HTERT RPE-1 (cell line): ENCODE data around the gene ZMYM4.
"Not testable (repeated sequence)": the region's sequence is repeated elsewhere in the genome, so short reads cannot be mapped to it uniquely, and the experiment has no call there.

Source experiments
- in situ Hi-C: fragments of 300-500 bp; cut with MboI; formaldehyde crosslinking; loops from 4 replicates; pipeline ENCODE4 v1.14.3; 2020; ENCODE audit warnings: low sequenced_read_pairs

Gene ZMYM4

DNA sequence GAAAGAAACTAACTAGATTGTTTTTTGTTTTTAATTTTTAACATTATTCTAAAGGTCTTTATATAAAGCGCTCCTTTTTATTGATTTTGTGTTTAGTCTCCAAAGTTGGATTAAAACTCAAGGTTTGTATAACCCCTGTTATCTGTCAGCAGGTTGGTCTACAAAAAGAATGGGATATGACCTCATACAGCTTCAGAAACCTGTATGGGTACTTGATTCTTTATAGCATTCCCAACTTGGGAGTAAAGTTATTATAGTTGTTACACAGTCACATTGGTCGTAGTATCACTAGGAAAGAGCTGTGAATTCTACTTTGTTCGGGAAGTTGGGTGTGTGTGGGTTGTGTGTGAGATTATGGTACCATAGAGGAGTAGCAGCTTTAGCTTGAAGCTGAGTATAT lies 52.4 kb downstream of the ZMYM4 start:
- in situ Hi-C loops: no loop called here

DNA sequence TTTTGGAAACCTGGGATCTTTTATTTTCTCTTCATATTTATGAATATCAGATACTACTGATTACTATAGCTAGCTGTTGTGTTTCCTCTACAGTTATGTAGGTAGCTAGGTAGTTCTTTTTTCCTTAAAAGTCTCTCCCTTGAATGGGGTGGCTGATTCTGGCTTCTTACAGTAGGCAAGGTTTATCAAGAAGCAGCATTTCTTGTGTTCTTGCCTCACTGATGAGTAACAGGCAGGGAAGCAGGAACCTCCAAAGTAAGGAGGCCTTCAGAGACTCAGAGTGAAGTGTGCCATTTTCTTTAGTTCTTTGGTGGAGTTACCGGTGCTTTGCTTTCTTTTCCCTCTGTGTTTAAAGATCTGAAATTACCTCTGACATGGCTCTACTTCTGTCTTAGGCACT lies 56.0 kb downstream of the ZMYM4 start:
- in situ Hi-C loops: no loop called here

DNA sequence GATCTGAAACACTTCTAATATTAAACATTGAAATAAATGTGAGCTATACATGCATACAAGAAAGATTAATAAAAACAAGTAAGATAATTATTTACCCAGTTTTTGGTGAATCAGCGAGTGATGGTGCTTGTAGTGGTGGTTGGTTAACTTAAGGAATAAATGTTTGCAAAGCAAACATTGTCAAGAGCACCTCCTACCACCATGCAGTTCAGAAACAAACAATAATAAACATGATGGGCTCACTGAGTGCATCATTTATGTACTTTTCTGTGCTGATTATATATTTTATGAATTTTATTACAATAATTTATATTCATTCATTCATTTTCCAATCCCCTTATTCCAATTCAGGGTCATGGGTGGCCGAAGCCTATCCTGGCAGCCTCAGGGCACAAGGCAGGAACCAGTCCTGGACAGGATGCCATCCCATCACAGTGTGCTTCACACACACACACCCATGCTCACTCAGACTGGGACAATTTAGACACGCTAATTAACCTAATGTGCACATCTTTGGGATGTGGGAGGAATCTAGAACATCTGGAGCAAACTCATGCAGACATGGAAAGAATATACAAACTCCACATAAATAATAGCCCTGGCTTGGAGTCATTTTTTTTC lies 57.8 kb downstream of the ZMYM4 start:
- in situ Hi-C loops: no loop called here

DNA sequence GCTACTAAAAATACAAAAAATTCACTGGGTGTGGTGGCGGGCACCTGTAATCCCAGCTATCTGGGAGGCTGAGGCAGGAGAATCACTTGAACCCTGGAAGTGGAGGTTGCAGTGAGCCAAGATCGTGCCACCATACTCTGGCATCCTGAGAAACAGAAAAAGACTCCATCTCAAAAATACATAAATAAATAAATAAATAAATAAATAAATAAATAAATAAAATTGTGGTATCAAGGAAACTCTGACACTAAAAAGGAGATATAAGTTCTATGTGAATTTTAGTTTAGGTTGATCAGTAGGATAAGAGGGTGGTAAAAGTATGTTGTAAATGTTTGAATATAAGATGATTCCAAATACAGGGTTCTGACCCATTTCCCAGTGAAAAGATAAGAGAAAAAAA lies 63.1 kb downstream of the ZMYM4 start:
- in situ Hi-C loops: not testable (repeated sequence)

DNA sequence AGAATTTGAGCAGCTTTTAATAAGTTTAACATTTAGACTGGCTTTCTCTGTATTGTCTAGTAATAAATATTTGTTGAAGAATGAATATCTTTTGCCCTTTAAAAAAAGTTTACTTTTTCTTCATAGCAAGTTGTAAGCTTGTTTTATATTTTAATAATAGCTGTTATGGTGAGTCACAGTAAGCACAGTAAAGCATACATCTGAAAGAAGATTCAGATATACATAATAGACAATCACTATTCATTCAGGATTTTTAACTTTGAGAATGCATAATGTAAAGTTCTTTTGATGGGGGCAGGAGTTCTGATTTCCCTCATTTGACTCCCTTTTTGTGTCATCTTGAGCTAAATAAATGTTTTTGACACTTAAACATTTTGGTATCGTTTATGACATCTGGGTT lies 66.0 kb downstream of the ZMYM4 start:
- in situ Hi-C loops: no loop called here

DNA sequence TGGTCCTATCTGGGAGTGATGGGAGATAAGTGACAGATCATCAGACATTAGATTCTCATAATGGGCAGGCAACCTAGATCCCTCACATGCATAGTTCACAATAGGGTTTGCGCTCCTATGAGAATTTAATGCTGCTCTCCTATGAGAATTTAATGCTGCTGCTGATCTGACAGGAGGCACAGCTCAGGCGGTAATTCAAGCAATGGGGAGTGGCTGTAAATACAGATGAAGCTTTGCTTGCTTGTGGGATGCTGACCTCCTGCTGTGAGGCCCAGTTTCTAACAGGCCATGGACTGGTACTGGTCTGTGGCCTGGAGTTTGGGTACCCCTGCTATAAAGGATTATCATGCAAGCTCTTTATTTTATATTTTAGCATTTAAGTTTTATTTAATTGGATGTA lies 72.0 kb downstream of the ZMYM4 start:
- in situ Hi-C loops: no loop called here

DNA sequence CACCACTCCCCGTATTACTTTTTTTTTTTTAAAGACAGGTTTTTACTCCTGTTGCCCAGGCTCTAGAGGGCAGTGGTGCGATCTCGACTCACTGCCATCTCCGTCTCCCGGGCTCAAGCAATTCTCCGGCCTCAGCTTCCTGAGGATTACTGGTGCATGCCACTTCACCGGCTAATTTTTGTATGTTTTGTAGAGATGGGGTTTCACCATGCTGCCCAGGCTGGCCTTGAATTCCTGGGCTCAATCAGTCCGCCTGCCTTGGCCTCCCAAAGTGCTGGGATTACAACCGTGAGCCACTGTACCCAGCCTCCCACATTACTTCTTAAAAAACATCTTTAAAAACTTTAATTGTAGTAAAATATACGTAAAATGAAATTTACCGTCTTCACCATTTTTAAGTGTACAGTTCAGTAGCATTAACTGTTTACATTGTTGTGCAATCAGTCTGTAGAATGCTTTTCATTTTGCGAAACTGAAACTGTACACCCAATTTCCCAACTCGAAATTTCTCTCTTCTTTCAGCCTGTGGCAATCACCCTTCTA lies 77.0 kb downstream of the ZMYM4 start:
- in situ Hi-C loops: no loop called here

DNA sequence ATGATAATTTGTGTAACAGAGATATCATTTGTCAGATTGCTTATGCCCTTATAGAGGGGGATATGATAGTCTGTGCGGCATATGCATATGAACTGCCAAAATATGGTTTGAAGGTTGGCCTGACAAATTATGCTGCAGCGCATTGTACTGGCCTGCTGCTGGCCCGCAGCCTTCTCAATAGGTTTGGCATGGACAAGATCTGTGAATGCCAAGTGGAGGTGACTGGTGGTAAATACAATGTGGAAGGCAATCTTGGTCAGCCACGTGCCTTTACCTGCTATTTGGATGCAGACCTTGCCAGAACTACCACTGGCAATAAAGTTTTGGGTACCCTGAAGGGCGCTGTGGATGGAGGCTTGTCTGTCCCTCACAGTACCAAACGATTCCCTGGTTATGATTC lies 82.4 kb downstream of the ZMYM4 start:
- in situ Hi-C loops: no loop called here

DNA sequence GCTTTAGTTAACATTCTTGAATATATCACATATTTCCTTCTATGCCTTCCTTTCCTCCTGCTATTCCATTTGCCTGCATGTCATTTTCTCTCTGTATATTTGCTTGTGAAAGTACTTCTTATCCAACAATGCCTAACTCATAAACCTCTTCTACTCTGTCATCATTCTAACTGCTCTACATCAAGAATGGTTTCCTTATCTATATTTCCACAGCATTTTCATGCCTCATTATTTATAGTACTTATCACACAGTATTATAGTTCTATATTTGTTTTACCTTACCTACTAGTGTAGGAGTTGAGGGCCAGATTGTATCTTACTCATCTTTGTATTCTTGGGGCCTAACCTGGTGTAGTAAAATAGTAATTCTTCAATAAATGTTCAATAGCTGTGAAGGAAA lies 91.5 kb downstream of the ZMYM4 start:
- in situ Hi-C loops: no loop called here

DNA sequence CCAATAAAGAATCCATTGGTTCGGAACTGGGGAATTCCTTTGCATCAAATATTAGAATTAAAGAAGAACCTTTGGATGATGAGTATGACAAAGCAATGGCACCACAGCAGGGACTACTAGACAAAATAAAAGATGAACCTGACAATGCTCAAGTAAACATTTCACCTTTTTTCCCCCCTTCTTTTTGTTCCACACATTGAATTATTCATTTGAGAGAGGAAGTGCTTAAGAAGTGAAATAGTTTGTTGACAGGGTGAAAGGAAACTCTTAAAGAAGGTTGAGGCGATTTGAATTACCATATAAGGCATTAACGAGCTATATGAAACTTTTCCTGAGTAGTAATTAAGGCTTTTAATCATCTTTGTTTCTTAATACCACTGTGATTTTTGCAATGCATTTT lies 93.1 kb downstream of the ZMYM4 start:
- in situ Hi-C loops: no loop called here

DNA sequence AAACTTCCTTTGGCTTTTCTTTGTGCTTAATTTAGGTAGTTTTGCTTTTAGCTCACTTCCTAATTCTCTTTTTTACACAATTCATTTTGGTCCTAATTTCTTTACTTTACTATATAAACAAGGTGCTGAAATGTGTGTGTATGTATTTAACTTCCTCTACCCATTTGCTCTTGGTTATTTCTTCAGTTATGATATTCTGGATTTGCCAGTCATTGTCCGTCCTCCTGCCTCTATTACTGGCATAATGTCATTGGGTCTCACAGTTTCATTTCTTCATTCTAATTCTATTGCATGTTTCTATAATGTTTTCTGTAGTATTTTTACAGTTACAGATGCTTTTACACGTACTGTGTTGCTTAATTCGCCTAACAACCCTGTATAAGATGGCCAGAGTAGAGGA lies 96.2 kb downstream of the ZMYM4 start:
- in situ Hi-C loops: no loop called here

DNA sequence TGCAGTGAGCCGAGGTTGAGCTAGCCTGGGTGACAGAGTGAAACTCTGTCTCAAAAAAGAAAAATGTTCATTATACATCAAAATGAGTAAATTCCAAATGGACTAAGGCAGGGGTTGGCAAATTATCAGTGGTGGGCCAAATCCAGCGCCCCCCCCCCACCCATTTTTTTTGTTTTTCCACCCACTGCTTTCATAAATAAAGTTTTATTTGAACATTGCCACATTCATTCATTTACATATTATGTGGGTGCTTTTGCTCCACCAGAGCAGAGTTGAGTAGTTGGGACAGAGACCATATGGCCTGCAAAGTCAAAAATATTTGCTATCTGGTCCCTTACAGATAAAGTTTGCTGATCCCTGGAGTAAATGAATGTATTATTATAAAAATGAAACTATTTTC lies 99.4 kb downstream of the ZMYM4 start:
- in situ Hi-C loops: no loop called here

DNA sequence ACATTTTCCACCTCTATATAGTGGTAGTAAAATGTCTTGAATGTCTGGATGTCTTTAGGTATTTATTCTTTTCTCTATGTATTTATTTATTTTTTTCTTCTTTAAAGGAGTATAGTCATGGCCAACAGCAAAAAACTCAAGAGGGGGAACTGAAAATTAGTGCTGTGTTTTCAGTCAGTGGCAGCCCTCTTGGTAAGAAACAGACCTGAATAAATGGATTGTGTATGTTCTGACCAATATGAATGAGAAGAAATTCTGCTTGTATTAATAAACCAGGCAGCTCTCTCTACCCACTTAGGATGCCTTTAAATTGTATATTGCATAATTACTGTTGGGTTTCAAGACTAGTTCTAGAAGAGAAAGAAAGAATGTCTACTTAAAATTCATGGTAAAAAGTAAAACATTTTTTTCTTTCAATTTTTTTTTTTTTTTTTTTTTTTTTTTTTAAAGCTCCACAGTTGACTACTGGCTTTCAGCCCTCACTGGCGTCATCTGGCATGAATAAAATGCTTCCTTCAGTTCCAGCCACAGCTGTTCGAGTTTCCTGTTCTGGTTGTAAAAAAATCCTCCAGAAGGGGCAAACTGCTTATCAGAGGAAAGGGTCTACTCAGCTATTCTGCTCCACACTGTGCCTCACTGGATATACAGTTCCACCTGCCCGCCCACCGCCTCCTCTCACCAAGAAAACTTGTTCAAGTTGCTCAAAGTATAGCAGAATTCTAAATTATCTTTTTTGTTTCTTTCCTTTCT lies 101.6 kb downstream of the ZMYM4 start:
- in situ Hi-C loops: no loop called here

DNA sequence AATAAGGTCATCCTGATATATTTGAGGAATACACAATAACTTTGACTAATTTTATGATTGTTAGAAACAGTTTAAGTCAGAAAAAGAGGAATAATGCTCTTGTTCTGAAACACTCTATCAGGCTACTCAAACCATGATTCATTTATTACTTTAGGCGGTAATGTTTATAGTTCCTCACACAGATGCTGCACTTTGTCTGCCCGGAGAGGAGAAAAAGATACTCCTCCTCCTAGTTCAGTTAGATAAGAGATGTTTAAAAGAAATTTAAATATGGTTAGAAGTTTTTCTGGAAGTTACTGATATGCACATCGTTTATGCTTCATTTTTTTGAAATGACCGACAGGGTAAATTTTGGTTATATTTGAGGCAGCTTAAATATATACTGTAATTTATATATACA lies 103.0 kb downstream of the ZMYM4 start:
- in situ Hi-C loops: no loop called here

DNA sequence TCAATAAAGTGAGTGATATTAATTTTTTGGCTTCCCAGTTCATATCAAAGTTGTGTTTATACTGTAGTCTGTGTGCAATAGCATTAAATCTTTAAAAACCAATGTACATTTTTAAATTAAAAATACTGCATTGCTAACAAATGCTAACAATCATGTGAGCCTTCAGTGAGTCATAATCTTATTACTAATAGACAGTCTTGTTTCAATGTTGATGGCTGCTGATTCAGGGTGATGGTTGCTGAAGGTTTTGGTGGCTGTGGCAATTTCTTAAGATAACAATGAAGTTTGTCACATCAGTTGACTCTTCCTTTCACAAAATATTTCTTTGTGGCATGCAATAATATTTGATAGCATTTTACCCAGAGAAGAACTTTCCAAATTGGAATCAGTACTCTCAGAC lies 109.0 kb downstream of the ZMYM4 start:
- in situ Hi-C loops: no loop called here

DNA sequence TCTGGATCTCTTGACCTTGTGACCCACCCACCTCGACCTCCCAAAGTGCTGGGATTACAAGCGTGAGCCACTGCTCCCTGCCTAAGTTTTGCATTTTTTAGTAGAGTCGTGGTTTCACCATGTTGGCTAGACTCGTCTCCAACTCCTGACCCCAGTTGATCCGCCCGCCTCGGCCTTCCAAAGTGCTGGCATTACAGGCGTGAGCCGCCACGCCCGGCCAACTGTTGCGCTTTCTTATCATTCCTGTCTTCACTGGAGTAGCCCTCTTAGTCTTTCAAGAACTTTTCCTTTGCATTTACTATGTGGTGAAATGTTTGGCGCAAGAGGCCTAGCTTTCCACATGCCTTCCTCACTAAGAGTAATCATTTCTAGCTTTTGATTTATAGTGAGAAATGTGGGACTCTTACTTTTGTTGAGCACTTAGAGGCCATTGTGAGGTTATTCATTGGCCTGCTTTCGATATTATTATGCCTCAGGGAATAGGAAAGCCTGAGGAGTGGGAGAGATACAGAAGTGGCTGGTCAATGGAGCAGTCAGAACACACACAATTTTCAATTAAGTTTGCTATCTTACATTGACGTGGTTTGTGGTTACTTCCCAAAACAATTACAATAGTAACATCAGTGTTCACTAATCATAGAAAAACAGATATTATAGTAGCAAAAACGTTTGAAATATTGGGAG lies 111.0 kb downstream of the ZMYM4 start:
- in situ Hi-C loops: no loop called here

DNA sequence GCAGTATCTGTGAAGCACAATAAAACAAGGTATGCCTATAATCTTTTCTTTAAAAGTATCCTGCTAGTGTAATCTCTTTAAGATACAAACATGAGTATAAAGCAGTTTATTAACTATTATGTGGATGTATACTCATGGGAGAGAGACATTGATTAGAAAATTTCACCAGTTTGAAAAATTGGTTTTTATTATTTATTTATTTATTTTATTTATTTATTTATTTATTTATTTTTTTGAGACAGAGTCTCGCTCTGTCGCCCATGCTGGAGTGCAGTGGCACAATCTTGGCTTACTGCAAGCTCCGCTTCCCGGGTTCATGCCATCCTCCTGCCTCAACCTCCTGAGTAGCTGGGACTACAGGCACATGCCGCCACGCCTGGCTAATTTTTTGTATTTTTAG lies 111.6 kb downstream of the ZMYM4 start:
- in situ Hi-C loops: not testable (repeated sequence)

DNA sequence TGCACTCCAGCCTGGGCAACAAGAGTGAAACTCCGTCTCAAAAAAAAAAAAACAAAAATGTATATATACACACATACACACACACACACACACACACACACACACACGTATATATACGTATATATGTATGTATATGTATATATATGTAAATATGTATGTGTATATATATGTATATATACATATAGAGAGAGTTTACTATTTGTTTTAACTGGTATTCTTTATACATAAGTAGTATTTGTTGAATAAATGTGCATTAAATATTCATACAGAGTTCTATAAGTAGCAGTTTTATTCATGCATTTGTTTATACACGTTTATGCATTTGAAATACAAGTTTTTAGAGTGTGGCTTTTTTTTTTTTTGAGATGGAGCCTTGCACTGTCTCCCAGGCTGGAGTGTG lies 113.6 kb downstream of the ZMYM4 start:
- in situ Hi-C loops: no loop called here

DNA sequence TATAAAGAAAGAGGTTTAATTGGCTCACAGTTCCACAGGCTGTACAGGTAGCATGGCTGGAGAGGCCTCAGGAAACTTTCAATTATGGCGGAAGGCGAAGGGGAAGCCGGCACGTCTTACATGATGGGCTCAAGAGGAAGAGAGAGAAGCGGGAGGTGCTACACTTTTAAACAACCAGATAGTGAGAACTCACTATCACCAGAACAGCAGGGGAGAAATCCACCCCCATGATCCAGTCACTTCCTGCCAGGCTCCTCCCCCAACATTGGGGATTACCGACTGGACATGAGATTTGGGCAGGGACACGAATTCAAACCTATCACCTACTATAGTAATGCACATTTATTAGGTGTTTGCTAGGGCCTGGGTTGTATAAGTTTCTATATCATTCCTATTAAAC lies 117.8 kb downstream of the ZMYM4 start:
- in situ Hi-C loops: no loop called here

DNA sequence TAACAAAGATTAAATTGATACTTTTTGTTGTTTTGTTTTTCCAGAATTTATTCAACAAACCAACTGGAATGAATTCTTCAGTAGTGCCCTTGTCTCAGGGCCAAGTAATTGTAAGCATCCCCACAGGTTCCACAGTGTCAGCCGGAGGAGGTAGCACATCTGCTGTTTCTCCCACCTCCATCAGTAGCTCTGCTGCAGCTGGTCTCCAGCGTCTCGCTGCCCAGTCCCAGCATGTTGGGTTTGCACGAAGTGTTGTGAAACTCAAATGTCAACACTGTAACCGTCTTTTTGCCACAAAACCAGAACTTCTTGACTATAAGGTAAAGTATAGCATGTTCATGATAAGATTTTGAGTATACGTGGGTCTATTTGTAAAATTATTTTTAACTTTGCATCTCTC lies 118.5 kb downstream of the ZMYM4 start:
- in situ Hi-C loops: no loop called here

DNA sequence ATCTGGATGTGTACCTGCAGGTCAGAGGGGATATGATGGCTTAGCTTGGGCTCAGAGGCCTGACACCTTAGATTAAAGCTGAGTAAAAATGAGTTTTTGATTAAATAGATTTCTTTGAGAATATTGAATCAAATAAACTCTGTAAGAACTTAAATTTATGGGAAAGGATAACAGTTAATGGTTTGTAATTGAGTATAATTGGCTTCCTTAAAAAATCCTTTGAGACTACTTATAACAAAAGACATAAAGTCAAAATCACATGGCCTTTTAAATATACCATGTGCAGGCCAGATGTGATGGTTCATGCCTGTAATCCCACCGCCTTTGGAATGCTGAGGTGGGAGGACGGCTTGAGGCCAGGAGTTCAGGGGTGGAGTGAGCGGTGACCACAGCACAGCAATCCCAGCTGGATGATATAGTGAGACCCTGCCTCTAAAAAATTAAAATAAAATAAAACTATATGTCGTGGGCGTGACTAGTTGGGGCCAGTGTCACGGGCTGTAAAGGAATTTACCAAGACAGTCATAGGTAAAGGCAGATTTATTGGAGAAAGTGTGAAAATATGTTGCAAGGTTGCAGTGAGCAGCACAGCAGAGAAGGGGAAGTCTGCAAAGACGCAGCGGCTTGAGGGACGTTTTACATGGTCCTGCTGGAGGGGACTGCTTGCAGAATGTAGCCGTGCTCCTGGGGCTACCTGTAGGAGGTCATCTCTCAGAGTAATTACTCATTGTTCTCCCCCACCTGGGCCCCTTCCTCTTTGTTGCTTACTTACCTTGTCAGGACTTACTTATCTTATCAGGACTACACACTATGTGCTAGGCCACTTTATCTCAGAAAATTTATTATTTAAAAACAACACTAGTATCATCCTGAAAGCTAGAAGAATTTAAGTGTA lies 122.3 kb downstream of the ZMYM4 start:
- in situ Hi-C loops: no loop called here
